HEK293 (cell line): ENCODE data around the gene OR5AU1.

Experiments used
- CTCF ChIA-PET: fragments of 350-600 bp; formaldehyde crosslinking; extraction: SDS; loops from one replicate; lab custom pipeline; 2021; ENCODE audit warnings: antibody characterized with exemption; lab: Yijun Ruan, JAX
- POLR2A ChIA-PET: fragments of 300-600 bp; formaldehyde crosslinking; extraction: SDS; loops from one replicate; lab custom pipeline; 2020; ENCODE audit warnings: antibody characterized with exemption, inconsistent platforms; lab: Yijun Ruan, JAX
- H3K27ac ChIP-seq: fragments of 200-500 bp; sonication (Bioruptor generic); 2 replicates; pipeline ENCODE4 v1.5.1; 2014; ENCODE audit warnings: low read depth, low read length, control low read depth, inconsistent platforms; ENCODE audit errors: extremely low read depth
- H3K36me3 ChIP-seq, 2 experiments: fragments of 200-500 bp in 1 of 2; sonication (Bioruptor generic) in 1 of 2; 1 replicate in 1 of 2; 2 replicates in 1 of 2; pipeline ENCODE4 v1.5.1; 2014 to 2017; ENCODE audit warnings: inconsistent platforms in 2 of 2, low read length in 2 of 2; ENCODE audit not compliant: control insufficient read depth in 2 of 2, insufficient read depth in 1 of 2
- H3K4me1 ChIP-seq: fragments of 200-500 bp; sonication (Bioruptor generic); 2 replicates; pipeline ENCODE4 v1.5.1; 2014; ENCODE audit warnings: mild to moderate bottlenecking, low read length, inconsistent platforms; ENCODE audit not compliant: control insufficient read depth, insufficient read depth
- H3K4me3 ChIP-seq: 2 replicates; pipeline ENCODE4 v1.5.1; 2011; ENCODE audit warnings: low read depth, mild to moderate bottlenecking, control low read depth, low read length, moderate library complexity
- H3K9me3 ChIP-seq: fragments of 200-500 bp; sonication (Bioruptor generic); 2 replicates; pipeline ENCODE4 v1.5.1; 2014; ENCODE audit warnings: low read depth, low read length, inconsistent platforms; ENCODE audit not compliant: control insufficient read depth, insufficient read depth
- BCL11B ChIP-seq: fragments of 450-650 bp; formaldehyde crosslinking; IDR thresholded peaks from 2 replicates; pipeline ENCODE4 v1.5.1; 2016; ENCODE audit warnings: low read depth, missing biosample characterization, missing genetic modification characterization
- FEZF1 ChIP-seq: fragments of 450-650 bp; formaldehyde crosslinking; IDR thresholded peaks from 2 replicates; pipeline ENCODE4 v1.5.1; 2016; ENCODE audit warnings: missing biosample characterization, missing genetic modification characterization
- GFI1B ChIP-seq: fragments of 450-650 bp; formaldehyde crosslinking; IDR thresholded peaks from 2 replicates; pipeline ENCODE4 v1.5.1; 2016; ENCODE audit warnings: missing biosample characterization, missing genetic modification characterization
- HOXA7 ChIP-seq: sonication (generic); formaldehyde crosslinking; IDR thresholded peaks from 2 replicates; pipeline ENCODE4 v1.8.1; 2022; ENCODE audit warnings: missing genetic modification reagents, borderline replicate concordance
- IKZF3 ChIP-seq: fragments of 450-650 bp; IDR thresholded peaks from 2 replicates; pipeline ENCODE4 v1.5.0; 2018; ENCODE audit warnings: missing biosample characterization, mild to moderate bottlenecking, missing genetic modification characterization, moderate library complexity
- MEIS1 ChIP-seq: sonication (generic); formaldehyde crosslinking; IDR thresholded peaks from 2 replicates; pipeline ENCODE4 v1.8.1; 2022; ENCODE audit warnings: missing genetic modification reagents, mild to moderate bottlenecking, borderline replicate concordance
- SALL2 ChIP-seq: fragments of 450-650 bp; formaldehyde crosslinking; IDR thresholded peaks from 2 replicates; pipeline ENCODE4 v1.5.0; 2017; ENCODE audit warnings: missing biosample characterization, mild to moderate bottlenecking, missing genetic modification characterization, borderline replicate concordance
- SCRT1 ChIP-seq: fragments of 450-650 bp; formaldehyde crosslinking; IDR thresholded peaks from 2 replicates; pipeline ENCODE4 v1.5.1; 2016; ENCODE audit warnings: missing biosample characterization, missing genetic modification characterization, borderline replicate concordance
- ZBTB21 ChIP-seq: fragments of 450-650 bp; formaldehyde crosslinking; IDR thresholded peaks from 2 replicates; pipeline ENCODE4 v1.5.1; 2017; ENCODE audit warnings: missing biosample characterization, missing genetic modification characterization
- ZFP3 ChIP-seq: fragments of 450-650 bp; formaldehyde crosslinking; IDR thresholded peaks from 2 replicates; pipeline ENCODE4 v1.5.1; 2016; ENCODE audit warnings: low read depth, missing biosample characterization, missing genetic modification characterization
- ZFP37 ChIP-seq: fragments of 450-650 bp; formaldehyde crosslinking; IDR thresholded peaks from 2 replicates; pipeline ENCODE4 v1.5.1; 2016; ENCODE audit warnings: missing biosample characterization, missing genetic modification characterization
- ZNF148 ChIP-seq: fragments of 450-650 bp; formaldehyde crosslinking; IDR thresholded peaks from 2 replicates; pipeline ENCODE4 v1.5.0; 2017; ENCODE audit warnings: missing biosample characterization, missing genetic modification characterization, borderline replicate concordance
- ZNF157 ChIP-seq: fragments of 450-650 bp; formaldehyde crosslinking; IDR thresholded peaks from 2 replicates; pipeline ENCODE4 v1.5.1; 2016; ENCODE audit warnings: missing biosample characterization, missing genetic modification characterization
- ZNF18 ChIP-seq: fragments of 450-650 bp; formaldehyde crosslinking; IDR thresholded peaks from 2 replicates; pipeline ENCODE4 v1.5.1; 2016; ENCODE audit warnings: missing biosample characterization, missing genetic modification characterization
- ZNF223 ChIP-seq: fragments of 450-650 bp; formaldehyde crosslinking; IDR thresholded peaks from 2 replicates; pipeline ENCODE4 v1.5.1; 2016; ENCODE audit warnings: missing biosample characterization, missing genetic modification characterization
- ZNF248 ChIP-seq: fragments of 450-650 bp; formaldehyde crosslinking; IDR thresholded peaks from 2 replicates; pipeline ENCODE4 v1.5.1; 2017; ENCODE audit warnings: missing biosample characterization, missing genetic modification characterization
- ZNF335 ChIP-seq: fragments of 450-650 bp; formaldehyde crosslinking; conservative IDR thresholded peaks from 2 replicates; pipeline ENCODE4 v1.5.1; 2016; ENCODE audit warnings: missing biosample characterization, missing genetic modification characterization
- ZNF423 ChIP-seq: fragments of 450-650 bp; formaldehyde crosslinking; IDR thresholded peaks from 2 replicates; pipeline ENCODE4 v1.5.1; 2016; ENCODE audit warnings: missing biosample characterization, missing genetic modification characterization
- ZNF426 ChIP-seq: fragments of 450-650 bp; formaldehyde crosslinking; IDR thresholded peaks from 2 replicates; pipeline ENCODE4 v1.5.1; 2017; ENCODE audit warnings: missing biosample characterization, missing genetic modification characterization, mild to moderate bottlenecking, inconsistent platforms, moderate library complexity
- ZNF513 ChIP-seq: fragments of 450-650 bp; IDR thresholded peaks from 2 replicates; pipeline ENCODE4 v1.5.1; 2018; ENCODE audit warnings: missing biosample characterization, missing genetic modification characterization
- ZNF530 ChIP-seq: fragments of 450-650 bp; formaldehyde crosslinking; IDR thresholded peaks from 2 replicates; pipeline ENCODE4 v1.5.1; 2016; ENCODE audit warnings: low read depth, missing biosample characterization, missing genetic modification characterization
- ZNF548 ChIP-seq: fragments of 450-650 bp; formaldehyde crosslinking; IDR thresholded peaks from 2 replicates; pipeline ENCODE4 v1.5.1; 2016; ENCODE audit warnings: missing biosample characterization, missing genetic modification characterization
- ZNF558 ChIP-seq: fragments of 450-650 bp; formaldehyde crosslinking; IDR thresholded peaks from 2 replicates; pipeline ENCODE4 v1.5.1; 2016; ENCODE audit warnings: missing biosample characterization, missing genetic modification characterization
- ZNF768 ChIP-seq: fragments of 450-650 bp; formaldehyde crosslinking; IDR thresholded peaks from 2 replicates; pipeline ENCODE4 v1.5.1; 2018; ENCODE audit warnings: missing biosample characterization, mild to moderate bottlenecking, missing genetic modification characterization
- ZSCAN30 ChIP-seq: fragments of 450-650 bp; IDR thresholded peaks from 2 replicates; pipeline ENCODE4 v1.5.1; 2018; ENCODE audit warnings: missing biosample characterization, mild to moderate bottlenecking, missing genetic modification characterization, moderate library complexity

Gene OR5AU1

GRCh38 chr14:21108791-21109190, 47.1 kb downstream of the OR5AU1 start:
- peaks cover 10% of the 10 kb centered on the region for H3K4me1 ChIP-seq
- ChIA-PET CTCF (interaction anchor here (0.6 to 10.4 kb wide), 7 partner anchors 9 to 96 kb away, joined by 3 to 164 read pairs (median 9); no protein-coding TSS in a partner anchor), POLR2A (no interaction called here)
- H3K4me3 ChIP-seq: no peak overlapping the region
- TF ChIP-seq IKZF3 (tag by site-specific recombination) (no peak), ZNF223 (tag by site-specific recombination) (no peak), FEZF1 (no peak), ZSCAN30 (tag by site-specific recombination) (no peak), ZFP3 (no peak), MEIS1 (CRISPR knock-in tag) (no peak), ZNF148 (no peak), ZNF18 (tag by site-specific recombination) (no peak), ZNF423 (tag by site-specific recombination) (no peak), HOXA7 (CRISPR knock-in tag) (no peak), SALL2 (tag by site-specific recombination) (no peak), ZNF548 (tag by site-specific recombination) (no peak), BCL11B (tag by site-specific recombination) (no peak)
- no peaks in the 10 kb centered on the region for H3K36me3 ChIP-seq
- H3K9me3 ChIP-seq: no peaks in the 10 kb centered on the region
- H3K27ac ChIP-seq: no peak overlapping the region

GRCh38 chr14:21107283-21107800, 48.5 kb downstream of the OR5AU1 start:
- POLR2A ChIA-PET: no interaction called here
- TF ChIP-seq ZNF558 (no peak), ZNF157 (tag by site-specific recombination) (no peak), ZBTB21 (tag by site-specific recombination) (no peak), ZFP37 (tag by site-specific recombination) (no peak), ZNF335 (peak; percentile 41)
- TF ChIP-seq, all 188 proteins: peak for 1
- H3K4me3 ChIP-seq: no peak overlapping the region
- peaks cover 16% of the 10 kb centered on the region for H3K4me1 ChIP-seq
- no peaks in the 10 kb centered on the region for H3K36me3 ChIP-seq
- no peaks in the 10 kb centered on the region for H3K9me3 ChIP-seq
- CTCF ChIA-PET: interaction anchor here (0.6 to 10.4 kb wide), 9 partner anchors 8 to 137 kb away, joined by 3 to 175 read pairs (median 6); partner anchors contain the start of gene ARHGEF40
- peak overlapping the region; percentile 32; the same call in 1 of the 2 replicates for H3K27ac ChIP-seq

- H3K27ac ChIP-seq: peak overlapping the region; percentile 32
- CTCF ChIA-PET: interaction anchor here (0.6 to 10.4 kb wide), 10 partner anchors 9 to 136 kb away, joined by 3 to 175 read pairs (median 12); partner anchors contain the start of gene ARHGEF40
- POLR2A ChIA-PET: no interaction called here
- no peaks in the 10 kb centered on the region for H3K9me3 ChIP-seq
- H3K36me3 ChIP-seq: no peaks in the 10 kb centered on the region
- no peak overlapping the region for H3K4me3 ChIP-seq
- peaks cover 16% of the 10 kb centered on the region for H3K4me1 ChIP-seq
- no peak for TF ChIP-seq ZNF530 (tag by site-specific recombination)
- no peak for TF ChIP-seq ZNF248 (tag by site-specific recombination)
- no peak for TF ChIP-seq SCRT1 (tag by site-specific recombination)
- TF ChIP-seq GFI1B (tag by site-specific recombination): no peak
- no peak for TF ChIP-seq HOXA7 (CRISPR knock-in tag)
- TF ChIP-seq ZNF768: no peak
- TF ChIP-seq ZNF426: no peak
- TF ChIP-seq ZNF513 (tag by site-specific recombination): no peak
Observed at GRCh38 chr14:21106498-21107282, 49.2 kb downstream of the OR5AU1 start.
